Middle frontal gyrus (tissue), 1 donor: ENCODE data around the gene FTSJ1.
"Not testable (repeated sequence)": the region's sequence is repeated elsewhere in the genome, so short reads cannot be mapped to it uniquely, and the experiment has no call there.

ENCODE experiments used
- DNase-seq: peaks from one replicate; pipeline ENCODE4 v3.0.0-alpha.2; 2015; ENCODE audit warnings: low spot score; ENCODE audit errors: extremely low spot score

The FTSJ1 gene, protein sequence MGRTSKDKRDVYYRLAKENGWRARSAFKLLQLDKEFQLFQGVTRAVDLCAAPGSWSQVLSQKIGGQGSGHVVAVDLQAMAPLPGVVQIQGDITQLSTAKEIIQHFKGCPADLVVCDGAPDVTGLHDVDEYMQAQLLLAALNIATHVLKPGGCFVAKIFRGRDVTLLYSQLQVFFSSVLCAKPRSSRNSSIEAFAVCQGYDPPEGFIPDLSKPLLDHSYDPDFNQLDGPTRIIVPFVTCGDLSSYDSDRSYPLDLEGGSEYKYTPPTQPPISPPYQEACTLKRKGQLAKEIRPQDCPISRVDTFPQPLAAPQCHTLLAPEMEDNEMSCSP

DNA sequence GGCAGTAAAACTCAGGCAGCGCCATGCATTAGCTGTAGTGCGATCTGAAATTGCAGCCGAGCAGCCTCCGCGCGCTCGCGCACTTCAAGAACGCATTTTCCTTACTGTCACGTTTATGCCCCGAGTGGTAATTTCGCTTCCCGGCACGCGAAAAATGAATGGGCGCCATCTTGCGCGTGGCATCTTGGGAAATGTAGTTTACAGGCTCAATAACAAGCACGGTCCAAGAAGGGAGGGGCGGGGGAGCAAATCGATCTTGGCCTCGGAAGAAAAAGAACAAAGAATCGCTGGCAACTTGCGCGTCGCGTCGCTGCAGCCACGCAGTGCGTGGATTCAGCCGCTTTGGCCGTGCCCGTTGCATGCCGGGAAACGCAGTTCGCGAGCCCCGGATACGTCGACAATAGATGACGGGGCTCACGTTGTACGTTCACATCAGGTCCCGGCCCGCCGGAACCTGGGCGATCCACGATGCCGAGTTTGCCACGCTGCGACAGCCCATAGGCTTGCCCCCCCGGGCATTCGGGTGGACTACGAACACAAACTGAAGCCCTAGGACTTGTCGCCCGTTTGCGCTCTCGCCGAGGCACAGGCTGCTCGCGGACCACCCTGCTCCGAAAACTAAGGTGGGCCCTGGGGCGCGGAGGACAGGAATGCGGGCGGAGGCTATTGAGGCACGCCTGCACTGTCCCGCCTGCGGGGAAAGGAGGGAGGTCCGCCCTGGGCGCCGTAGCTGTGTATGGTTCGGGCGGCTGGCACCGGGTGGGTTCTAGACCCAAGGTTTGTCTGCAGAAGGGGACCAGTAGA is at the start of gene FTSJ1:
Gene FTSJ1 (plus strand): TSS at position 426 of the 804 bp plus-strand sequence. CDS start 1,849 bp downstream, outside the sequence.
- peak; percentile 75 for DNase-seq

DNA sequence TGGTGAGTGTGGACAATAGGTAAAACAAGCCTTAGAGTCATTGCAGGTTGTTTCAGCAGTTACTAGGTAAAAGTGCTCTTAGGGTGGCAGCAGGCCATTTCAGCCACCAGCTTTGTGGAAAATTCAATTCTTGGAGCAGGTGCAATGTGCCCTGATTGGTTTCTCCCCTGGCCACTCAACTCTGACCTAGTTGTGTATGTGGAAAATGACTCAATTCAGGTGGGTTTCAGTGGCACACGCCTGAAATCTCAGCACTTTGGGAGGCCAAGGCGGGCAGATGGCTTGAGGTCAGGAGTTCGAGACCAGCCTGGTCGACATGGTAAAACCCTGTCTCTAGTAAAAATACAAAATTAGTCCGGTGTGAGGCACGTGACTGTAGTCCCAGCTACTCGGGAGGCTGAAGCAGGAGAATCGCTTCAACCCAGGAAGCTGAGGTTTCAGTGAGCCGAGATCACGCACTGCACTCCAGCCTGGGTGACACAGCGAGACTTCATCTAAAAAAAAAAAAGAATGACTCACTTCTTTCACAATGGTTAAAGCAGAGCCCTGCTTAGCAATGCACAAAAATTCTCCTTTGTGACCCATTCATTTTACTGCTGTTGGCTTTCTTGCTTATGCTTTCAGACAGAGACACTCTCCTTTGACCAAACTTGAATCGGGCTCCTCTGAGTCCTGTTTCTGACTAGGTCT is 48.8 kb upstream of the FTSJ1 start:
- not testable (repeated sequence) for DNase-seq

DNA sequence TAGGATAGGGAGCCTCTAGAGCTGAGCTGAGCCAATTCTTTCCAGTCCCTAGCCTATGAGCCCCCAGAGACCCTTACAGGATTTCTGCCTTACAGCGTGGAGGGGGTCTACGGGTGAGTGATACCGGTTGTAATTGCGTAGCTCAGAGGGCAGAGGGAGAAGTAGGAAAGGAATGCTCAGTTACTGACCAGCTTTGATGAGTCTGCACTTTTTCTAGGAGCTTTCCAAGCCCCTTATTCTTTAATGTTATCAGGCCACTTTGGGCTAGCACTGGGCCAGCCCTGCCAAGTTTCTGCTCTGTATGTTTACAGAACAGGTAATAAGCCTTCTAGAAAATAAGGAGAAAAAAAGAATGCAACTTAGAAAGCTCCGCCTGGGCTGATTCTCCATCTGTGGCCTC is 46.4 kb upstream of the FTSJ1 start:
- DNase-seq: not testable (repeated sequence)

DNA sequence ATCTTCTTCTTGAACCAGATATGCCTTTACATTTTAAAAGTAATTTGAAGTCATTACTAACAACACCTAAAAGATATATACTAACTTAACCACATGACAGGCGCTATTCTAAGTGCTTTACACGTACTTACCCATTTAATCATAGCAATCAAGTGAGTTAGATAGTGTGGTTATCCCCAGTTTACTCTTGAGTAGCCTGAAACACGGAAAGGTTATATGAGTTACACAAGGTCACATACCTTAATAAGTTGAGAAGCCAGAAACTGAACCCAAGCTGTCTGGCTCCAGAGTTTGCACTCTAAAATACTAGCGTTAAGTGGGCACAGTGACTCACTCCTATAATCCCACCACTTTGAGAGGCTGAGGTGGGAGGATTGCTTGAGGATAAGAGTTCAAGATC is 45.8 kb upstream of the FTSJ1 start:
- not testable (repeated sequence) for DNase-seq

DNA sequence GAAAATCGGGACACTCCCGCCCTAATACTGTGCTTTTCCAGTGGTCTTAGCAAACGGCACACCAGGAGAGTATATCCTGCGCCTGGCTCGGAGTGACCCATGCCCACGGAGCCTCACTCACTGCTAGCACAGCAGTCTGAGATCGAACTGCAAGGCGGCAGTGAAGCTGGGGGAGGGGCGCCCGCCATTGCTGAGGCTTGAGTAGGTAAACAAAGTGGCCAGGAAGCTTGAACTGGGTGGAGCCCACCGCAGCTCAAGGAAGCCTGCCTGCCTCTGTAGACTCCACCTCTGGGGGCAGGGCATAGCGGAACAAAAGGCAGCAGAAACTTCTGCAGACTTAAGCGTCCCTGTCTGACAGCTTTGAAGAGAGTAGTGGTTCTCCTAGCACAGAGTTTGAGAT is 42.3 kb upstream of the FTSJ1 start:
- not testable (repeated sequence) for DNase-seq

DNA sequence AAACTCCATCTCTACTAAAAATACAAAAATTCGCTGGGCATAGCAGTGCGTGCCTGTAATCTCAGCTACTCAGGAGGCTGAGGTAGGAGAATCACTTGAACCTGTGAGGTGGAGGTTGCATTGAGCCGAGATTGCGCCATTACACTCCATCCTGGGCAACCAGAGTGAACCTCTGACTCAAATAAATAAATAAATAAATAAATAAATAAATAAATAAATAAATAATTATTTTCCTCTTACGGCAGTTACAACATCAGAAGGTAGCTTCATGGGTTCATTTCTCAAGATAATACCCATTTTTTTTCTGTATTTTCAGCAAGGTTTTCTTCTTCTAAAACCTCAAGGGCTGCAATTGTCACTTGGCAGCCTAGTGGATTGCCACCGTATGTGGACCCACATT is 28.8 kb upstream of the FTSJ1 start:
- DNase-seq: not testable (repeated sequence)

DNA sequence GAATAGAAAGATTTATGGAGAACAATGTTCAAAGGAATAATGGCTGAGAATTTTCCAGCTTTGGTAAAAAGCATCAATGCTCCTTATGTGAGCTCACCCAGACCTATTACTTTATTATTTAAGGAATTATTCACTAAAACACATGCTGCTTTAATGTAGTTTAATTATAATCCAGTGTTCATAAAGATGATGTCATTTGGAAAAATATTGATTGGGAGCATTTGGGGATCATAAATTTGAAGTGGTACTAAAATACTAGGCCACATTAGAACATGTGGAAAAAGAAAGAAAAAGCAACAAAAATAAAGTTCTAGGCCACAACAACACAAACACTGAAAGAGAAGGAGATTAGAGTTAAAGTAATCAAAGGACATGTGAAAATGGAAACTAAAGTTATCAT is 25.9 kb upstream of the FTSJ1 start:
- DNase-seq: no peak

DNA sequence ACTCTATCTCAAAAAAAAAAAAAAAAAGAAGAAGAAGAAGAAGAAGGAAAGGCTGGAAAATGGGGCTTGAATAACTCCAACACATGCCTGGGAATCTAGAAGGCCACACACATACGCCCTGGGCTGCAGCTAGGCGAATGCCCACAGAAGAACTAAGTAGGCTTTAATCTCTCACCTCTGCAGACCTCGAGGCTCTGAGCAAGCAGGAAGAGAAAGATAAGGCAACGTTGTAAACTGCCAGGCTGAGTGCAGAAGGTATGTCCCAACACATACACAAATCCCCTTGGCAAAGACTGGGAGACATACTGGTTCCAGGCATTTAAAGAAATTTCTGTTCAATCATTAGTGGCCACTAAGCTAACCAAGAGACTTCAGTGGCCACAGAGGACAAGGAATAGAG is 24.3 kb upstream of the FTSJ1 start:
- no peak for DNase-seq

DNA sequence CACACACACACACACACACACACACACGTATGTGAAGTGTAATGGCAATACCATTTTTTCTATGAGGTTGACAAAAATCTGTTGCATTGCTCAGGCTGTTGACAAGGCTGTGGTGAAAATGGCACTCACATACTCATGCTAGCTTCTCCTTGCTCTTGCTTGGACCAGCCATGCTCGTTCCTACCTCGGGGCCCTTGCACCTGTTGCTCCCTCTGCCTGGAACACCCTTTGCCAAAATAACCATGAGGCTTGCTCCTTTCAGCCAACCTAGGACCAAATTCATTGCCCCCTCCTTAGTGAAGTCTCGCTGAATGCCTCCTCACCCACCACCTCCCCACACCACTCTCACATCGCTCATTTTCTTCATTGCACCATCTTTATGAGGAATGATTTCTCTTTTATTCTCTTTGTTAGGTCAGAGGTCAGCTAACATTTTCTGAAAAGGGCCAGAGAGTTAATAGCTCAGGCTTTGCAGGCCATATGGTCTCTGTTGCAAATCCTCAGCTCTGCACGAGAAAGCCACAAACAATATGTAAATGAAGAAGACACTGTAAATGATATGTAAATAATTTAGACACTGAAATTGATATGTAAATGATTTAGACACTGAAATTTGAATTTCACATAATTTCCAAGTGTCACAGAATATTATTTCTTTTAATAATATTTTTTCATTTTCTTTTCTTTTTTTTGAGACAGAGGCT is 19.2 kb upstream of the FTSJ1 start:
- no peak for DNase-seq

DNA sequence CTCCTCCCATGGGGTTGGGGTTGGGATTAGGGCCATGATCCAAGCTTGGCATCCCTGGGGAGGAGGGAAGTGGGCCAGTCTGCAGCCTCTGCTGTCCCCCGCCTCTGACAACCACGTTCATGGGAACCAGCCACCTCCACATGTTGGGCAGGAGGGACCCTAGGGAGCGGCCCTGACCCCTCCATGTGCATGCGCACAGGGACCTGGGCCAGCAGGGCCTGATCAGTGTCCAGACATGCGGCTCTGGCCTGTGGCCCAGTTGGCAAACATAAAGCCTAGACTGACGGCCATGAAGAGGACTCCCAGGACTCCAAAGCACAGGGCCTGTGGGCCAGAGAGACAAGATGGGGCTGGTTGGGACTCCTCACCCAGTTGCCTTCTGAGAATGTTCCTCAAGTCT is 17.3 kb upstream of the FTSJ1 start:
- DNase-seq: no peak

DNA sequence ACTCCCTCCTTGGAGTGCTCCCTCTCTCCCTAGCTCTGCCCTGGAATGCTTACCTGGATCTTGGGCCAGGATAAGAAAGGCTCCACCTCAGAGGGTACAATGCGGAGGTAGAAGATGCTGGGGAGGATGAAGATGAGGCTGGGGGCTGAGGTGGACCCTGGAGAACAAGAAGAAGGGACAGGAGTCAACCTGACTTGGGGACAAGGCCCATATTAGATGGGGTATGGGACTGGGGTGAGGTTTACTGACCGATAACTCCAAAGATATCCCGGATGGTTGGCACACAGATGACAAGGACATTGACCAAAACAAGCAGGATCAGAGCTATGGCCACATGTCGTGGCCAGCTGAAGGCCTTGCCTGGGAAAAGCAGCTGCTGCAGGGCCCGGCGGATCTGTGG is 16.5 kb upstream of the FTSJ1 start:
- no peak for DNase-seq

DNA sequence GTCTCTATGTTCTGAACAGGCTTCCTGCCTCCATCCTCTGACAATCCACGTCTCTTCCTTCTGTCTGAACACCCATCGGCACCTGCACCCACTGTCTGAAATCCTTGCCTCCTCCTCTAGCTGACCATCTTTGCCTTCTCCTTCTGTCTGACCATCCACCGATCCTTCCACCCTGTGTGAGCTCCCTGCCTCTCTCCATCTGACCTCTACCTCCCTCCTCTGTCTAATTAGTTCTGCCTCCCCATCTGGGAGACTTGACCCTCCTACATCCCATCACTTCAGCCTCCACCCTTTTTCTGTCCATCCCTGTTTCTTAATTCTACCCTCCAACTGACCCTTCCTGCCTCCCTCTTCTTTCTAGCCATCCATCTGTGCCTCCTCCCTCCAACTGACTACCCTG is 16.0 kb upstream of the FTSJ1 start:
- DNase-seq: no peak

DNA sequence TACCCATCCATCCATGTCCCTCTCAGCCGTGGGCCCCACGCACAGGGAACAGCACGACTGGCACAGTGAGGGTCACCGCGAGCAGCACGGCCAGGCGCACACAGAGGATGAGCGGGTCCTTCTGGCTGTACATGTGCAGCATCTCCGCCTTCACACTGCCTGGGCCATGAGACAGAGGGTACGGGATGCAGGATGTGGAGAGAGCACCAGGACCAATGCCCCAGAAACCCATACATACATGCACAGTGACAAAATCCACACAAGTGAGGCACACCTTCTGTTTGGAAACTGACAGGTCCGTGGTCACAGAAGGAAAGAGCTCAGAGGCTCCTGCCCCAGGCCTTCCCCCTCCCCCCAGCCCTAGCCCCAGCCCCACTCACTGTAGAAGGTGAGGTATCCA is 15.4 kb upstream of the FTSJ1 start:
- DNase-seq: no peak

DNA sequence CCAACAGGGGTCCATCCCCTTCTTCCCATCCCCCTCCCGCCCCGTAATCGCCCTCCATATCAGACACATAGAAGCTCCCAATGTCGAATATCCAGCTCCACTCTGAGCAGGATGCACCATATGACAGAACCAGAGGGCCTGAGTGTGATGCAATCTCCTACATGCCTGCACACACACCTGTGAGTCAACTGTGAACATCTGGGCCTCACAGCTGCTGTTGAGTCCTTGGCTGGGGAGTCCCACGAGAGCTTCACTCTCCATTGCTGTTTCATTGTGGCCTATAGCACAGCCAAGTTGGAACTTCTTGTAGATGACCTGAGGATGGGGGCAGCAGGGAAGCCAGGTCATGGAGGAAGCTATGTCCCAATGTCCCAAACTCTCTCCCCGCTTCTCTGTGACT is 14.2 kb upstream of the FTSJ1 start:
- DNase-seq: no peak

DNA sequence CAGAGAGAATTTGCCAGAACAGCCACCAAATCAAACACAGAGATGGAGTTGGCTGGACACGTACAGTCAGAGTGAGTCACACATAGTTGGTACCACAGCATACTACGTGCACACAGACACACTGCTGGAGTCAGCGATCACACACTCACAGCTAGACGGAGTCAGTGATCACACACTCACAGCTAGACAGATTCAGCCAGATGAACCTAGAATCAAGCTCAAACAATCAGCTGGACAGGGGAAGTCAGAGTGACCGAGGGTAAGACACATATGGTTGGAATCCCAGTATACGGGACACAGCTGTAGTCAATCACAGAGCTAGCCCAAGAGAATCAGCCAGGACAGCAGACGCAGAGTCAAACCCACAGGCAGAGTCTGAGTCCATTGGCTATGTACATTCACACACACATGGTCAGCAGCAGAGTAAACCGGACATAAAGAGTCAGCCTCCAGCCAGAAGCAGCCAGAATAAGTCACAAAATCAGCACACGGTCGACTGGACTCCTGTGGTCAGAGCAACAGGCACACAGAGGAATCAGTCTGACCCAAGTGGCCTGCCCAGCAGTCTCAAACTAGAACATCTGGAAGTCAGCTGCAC is 10.6 kb upstream of the FTSJ1 start:
- DNase-seq: no peak

DNA sequence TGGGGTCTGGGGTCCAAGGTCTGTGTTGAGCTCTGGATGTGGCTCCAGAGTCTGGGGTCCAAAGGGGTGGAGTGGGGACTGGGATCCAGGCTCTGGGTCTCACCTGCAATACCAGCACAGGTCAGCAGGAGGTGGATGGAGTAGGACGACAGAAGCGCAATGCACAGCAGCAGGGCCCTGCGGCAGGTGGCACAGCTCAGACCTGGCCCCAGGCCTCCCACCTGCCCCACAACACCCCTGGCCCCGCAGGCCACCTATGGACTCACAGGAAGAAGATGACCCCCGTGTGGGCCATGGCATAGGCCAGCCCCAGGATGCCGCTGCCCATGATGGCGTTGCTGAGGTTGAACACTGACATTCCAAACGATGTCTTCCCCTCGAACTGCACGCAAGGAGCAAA is 9.3 kb upstream of the FTSJ1 start:
- no peak for DNase-seq

DNA sequence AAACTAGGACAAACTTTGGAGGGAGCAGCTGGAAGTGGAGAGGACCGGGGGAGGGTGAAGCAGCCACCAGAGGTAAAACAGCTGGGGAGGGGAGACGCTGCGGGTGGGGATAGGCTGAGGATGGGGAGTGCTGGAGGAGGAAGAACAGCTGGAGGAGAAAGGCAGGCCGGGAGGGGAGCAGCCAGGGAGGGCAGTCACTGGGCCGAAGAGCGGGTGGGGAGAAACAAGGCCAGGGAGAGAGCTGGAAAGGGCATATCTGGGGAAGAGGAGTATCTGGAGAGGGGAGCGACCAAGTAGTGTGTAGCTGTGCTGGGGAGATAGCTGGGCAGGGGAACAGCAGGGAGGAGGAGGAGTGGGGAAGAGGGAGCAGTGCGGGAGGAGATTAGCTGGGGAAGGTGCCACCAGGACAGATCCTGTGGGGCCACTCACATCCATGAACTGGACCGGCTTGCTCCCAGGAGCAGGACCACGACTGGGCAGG is 8.7 kb upstream of the FTSJ1 start:
- DNase-seq: no peak

DNA sequence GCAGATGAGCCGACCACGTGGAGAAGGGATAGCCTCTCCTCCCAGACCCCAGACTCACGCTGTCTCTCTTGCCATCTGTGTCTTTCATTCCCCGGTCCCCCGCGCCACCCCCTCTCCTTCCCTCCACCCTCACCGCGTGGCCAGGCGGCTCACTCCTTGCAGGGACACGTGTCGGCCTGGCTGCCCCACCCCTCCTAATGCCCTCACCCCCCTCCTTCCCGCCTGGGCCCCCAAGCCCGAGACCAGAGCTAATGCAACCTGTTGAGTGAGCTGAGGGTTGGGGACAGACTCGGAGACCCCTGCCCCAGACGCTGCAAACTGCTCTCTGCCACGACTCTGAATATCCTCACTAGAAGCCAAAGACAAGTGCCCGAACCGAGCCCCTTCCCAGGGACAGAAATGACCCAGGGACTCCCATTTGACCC is 7.7 kb upstream of the FTSJ1 start:
- DNase-seq: no peak

DNA sequence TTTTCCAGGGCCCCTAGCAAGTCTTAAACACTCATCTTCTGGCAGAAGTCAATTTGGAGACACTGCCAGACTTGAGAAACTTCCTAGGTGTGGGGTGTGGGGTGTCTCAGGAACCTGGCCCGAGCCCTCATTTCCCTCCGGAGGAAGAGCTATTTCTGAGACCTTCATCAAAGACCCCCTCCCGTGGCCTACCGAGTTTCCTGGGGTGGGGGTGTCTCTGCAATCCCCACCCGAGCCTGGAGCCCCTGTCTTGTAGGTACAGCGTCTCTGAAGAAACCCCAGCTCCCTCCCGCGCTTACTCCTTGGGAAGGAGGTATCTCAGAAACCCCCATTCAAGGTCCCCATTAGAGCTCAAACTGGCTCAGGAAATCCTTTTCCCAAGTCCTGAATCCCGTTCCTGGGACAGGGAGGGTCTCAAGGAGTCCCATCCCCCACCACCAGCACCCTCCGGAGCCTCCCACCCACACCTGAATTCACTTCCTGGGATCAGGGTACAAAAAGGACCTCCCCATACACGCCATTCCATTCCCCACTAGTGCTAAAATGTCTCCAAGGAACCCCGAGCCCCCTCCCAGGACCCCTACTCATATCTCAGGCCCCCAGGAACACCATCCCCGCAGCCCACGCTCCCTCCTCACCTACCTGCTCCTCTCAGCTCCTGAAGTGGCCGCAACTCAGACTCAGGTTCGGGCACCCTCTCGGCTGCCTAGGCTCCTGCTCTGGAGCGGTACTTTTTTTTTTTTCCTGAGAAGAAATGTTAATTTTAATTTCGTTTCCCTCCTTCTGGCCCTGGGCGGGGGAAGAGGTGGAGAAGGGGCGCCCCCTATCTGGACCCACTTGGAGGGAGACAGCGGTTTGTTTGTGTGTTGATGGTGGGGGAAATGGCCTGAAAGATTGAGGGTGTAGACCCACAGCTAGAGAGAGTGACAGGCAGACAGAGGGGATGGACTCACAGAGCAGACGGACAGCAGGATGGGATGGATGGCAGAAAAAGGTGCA is 7.0 kb upstream of the FTSJ1 start:
- no peak for DNase-seq
